NOMO-1 (cell line): ENCODE results near the gene RAB11FIP5.
A peak's percentile ranks its signal among the peaks of the same experiment; 100 is the strongest.
"Not testable (repeated sequence)": the region's sequence is repeated elsewhere in the genome, so short reads cannot be mapped to it uniquely, and the experiment has no call there.

Experiments used
- DNase-seq, 2 experiments: peaks; one replicate each; lab custom pipeline; 2025; ENCODE audit not compliant: unreplicated experiment in 2 of 2; lab: John Stamatoyannopoulos, UW

RAB11FIP5 gene

GRCh38 chr2:73071360-73072128, 41.2 kb downstream of the RAB11FIP5 start, which contains the start of gene SFXN5:
Gene SFXN5 (minus strand): TSS chr2:73071712. CDS start chr2:73071705, 7 bp downstream.
- peak; percentile 94 to 96 for DNase-seq

DNA sequence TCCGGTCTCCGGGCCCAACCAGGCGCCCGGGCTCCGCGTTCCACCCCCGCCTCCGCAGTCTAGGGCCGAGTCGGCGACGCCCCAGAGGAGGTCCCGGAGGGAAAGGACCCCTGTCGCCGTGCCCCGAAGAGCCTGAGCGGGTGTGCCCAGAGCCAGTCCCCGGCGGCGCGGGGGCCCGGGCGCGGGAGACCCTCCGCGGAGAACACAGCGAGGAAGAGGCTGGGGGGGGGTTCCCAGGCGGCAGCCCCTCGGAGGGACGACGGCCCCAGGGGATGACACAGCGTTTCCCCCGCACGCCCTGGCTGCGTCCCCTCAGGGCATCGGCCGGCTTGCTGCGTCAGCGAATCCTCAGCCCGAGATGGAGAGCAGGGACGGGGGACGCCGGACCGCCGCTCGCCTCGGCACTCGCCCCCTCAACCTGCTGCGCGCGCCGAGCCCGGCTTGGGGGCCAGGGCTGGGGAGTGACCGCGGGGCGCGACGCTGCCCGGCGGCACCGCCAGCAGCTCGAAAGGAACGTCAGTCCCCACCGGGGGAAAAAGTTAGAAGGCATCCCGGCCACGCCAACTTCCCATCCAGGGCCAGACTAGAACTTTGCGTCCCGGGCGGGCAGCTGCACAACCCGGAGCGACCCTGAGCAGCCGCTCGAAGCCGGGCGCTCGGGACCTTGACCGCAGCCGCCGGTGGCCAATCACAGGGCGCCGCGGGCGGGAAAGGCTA, 41.9 kb downstream of the RAB11FIP5 start:
- no peak for DNase-seq

- DNase-seq = peak; percentile 23 to 25
Measured at GRCh38 chr2:73069855-73070642, 42.7 kb downstream of the RAB11FIP5 start.

DNA sequence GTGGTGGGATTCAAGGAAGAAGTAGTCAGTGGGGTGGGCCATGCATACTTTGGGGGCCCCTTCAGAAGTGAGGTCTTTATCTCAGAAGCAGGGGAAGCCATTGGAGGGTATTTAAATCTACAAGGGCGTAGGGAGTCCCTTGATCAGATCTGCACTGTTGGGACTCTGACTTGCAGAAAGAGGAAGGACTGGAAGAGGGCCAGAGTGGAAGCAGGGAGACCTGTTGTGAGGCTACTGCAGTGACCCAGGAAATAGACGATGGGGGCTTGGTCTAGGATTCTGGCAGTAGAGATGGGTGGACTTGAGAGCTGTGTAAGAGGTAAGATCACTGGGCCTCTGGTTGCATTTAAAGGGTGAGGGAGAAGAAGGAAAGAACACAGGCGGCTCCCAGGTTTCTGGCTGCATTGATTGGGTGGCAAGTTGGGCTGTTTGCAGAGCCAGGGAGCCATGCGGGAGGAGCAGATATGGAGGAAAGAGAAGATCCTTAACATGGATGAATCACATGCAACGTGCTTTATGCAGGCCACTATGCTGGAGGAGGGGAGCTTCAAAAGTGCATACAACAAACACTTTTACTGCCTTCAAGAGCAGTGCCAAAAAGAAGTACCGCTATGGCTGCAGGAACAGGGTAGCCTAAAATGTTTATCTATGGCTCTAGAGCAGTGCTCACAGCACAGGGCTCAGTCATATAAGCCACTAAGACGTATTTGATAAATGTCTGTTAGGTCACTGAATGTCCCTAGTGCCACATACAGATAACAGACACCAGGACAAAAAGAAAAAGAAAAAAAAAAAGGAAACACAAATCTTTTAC, 43.5 kb downstream of the RAB11FIP5 start:
- no peak for DNase-seq

DNA sequence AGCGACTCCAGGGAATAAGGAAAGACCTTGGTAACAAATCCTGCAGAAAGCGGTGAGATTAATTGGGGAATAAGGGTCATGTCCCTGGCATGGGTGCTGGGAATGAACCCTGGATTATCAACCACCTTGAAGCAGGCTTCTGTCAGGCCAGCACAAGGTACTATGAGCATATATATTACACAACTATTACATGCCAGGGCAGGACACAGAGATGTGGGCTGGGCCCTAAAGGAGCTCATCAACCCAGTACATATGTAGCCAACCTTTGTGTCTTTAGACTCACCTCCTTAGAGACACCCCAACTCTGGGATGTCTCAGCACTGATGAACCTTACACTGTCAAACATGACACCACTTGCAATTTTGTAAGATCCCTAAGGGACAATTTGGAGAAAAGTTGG, 44.6 kb downstream of the RAB11FIP5 start:
- DNase-seq = no peak

GRCh38 chr2:73067043-73067442, 45.7 kb downstream of the RAB11FIP5 start:
- DNase-seq = no peak

- not testable (repeated sequence) for DNase-seq
Measured at GRCh38 chr2:73065070-73065469, 47.7 kb downstream of the RAB11FIP5 start.

GRCh38 chr2:73063909-73064875, 48.6 kb downstream of the RAB11FIP5 start:
- no peak for DNase-seq

- DNase-seq = no peak
Measured at GRCh38 chr2:73063472-73063871, 49.3 kb downstream of the RAB11FIP5 start.

DNA sequence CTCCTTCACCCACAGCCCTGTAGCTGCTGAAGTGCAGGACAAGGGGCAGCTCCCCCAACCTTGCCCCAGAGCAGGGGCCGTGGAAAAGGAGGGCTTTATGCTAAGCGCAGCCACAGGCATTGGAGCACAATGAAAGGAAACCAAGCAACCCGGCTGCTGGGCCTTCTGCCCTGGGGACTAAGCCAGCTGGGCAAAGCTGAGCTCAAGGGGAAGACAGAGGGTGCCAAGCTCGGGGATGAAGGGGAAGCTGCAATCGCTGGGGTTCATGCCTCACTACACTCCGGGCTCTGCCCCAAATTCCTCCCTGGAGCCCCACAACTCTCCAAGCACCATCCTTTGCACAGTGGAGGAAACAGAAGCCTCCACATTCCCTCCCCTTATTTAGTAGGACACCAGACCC, 53.6 kb downstream of the RAB11FIP5 start:
- DNase-seq = no peak

DNA sequence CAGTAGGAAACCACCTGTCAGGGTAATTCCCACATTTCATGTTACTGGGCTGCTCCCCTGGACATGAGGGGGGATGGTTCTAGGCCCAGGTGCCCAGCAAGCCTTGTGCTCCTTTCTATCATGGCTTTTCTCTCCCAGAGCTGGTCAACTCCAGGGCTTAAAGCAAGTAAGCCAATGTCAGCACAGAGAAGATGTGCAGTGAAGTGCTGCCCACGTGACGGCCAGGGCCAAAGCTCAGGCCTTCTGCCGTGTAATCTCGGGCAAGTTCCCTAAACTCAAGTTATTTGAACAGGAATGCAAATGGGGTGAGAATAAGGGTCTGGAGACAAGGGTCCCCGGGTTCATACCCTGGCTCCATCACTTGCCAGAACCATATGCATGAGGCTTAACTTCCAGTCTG, 57.8 kb downstream of the RAB11FIP5 start:
- DNase-seq = no peak

GRCh38 chr2:73053316-73054114, 59.2 kb downstream of the RAB11FIP5 start:
- DNase-seq = no peak

DNA sequence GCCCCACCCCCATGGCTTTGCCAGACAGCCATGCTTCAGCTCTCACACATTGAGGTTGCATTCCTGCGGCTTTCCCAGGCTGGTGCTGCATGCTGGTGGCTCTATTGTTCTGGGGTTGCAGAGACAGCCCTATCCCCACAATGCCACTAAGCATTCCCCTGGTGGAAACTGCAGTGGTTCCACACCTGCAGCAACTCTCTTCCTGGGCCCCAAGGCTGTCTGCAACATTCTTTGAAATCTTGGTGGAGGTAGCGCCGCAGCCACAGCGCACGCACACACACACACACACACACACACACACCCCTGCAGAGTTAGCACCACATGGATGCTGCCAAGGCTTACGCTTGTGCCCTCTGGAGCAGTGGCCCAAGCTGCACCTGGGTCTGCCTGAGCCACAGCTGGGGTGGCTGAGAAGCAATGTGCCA, 62.6 kb downstream of the RAB11FIP5 start:
- DNase-seq = no peak

DNA sequence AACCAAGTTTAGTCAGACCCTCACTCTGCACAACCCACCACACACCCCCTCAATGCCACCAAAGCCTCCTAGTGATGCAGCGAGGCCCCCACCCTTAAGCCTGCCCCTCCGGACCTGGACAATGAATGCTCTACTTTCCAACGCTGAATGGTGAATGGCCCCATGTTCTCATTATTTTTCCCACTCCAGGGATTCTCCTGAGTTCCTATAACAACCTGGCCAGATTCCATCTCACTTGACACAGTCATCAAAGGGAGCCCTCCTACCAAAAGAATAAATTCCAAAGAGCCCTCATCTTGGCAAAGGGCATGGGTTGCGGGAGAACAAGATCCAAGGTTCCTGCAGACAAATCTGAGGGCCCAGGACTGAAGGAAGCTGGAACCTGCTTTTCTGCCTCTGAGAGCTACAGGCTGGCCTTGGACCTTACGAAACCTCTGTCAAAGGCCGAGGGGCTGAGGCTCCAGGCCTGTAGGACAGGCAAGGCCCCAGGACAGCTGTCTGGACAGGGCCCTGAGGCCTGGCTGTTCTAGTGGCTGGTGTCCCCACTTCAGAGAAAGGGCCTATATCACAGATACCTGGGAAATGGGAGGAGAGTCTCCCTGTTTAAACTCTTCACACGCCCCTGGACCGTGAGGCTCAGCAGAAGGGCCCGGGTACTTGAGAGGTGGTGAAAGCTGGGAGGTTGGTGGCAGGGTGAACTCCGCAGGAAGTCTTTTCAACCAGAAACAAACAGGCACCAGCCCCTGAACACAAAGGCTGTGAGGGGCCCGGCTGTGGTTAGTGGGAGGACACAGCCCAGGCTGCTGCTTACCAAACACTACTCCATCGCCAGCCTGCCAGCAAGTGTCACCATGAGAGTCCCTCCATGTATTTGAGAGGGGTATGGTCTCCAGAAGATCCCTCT, 68.6 kb downstream of the RAB11FIP5 start:
- DNase-seq = no peak

- no peak for DNase-seq
Measured at GRCh38 chr2:73043276-73043675, 69.5 kb downstream of the RAB11FIP5 start.

DNA sequence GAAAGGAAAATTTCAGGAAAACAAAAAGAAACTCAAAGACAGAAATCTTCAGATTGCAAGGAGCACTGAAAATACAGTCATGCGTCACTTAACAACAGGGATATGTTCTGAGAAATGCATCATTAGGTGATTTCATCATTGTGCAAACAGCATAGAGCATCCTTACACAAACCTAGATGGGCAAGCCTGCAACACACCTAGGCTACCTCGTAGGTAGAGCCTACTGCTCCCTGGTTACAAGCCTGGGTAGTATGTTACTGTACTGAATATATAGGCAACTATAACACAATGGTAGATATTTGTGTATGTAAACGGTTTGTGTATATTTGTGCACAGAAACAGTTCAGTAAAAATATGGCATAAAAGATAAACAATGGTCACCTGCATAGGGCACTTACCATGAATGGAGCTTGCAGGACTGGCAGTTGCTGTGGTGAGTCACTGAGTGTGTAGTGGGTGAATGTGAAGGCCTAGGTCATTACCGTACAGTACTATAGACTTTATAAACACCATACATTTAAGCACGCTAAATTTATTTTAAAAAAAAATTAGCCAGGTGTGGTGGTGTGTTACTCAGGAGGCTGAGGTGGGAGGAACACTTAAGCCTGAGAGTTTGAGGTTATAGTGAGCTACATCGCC, 74.7 kb downstream of the RAB11FIP5 start:
- no peak for DNase-seq

- DNase-seq = no peak
Measured at GRCh38 chr2:73036766-73037165, 76.0 kb downstream of the RAB11FIP5 start.
